AG04450 (cell line): ENCODE results near the gene CDK6. TPM values are rescaled to one million over a fixed set of nuclear protein-coding genes. Genes with fewer than 3 reads are reported as not detected.

Source experiments
- CTCF ChIA-PET: fragments of 300-600, 350-600 bp; formaldehyde crosslinking; extraction: SDS; loops from one replicate; lab custom pipeline; 2022; ENCODE audit warnings: antibody characterized with exemption, inconsistent platforms; lab: Charles Lee
- POLR2A ChIA-PET: fragments of 350-600 bp; formaldehyde crosslinking; extraction: SDS; loops from one replicate; lab custom pipeline; 2021; ENCODE audit warnings: antibody characterized with exemption, inconsistent platforms; lab: Yijun Ruan, JAX
- DNase-seq: peaks from one replicate; pipeline ENCODE4 v3.0.0-alpha.2; 2011; ENCODE audit warnings: low read depth, low spot score
- H3K27ac ChIP-seq: one replicate; pipeline ENCODE4 v1.5.1; 2012; ENCODE audit warnings: low read depth, low read length, control low read depth
- H3K27me3 ChIP-seq: one replicate; pipeline ENCODE4 v1.6.0; 2012; ENCODE audit warnings: low read length; ENCODE audit not compliant: control insufficient read depth, insufficient read depth
- H3K4me3 ChIP-seq: 2 replicates; pipeline ENCODE4 v1.5.1; 2011; ENCODE audit warnings: mild to moderate bottlenecking, low read depth, low read length, control low read depth
- H3K9me3 ChIP-seq: 2 replicates; pipeline ENCODE4 v1.5.1; 2012; ENCODE audit warnings: low read length; ENCODE audit not compliant: control insufficient read depth, insufficient read depth
- polyA plus RNA-seq: library from polyadenylated mRNA; depleted of rRNA; stranded (reverse); fragments of >200 nt; gene quantifications from 2 replicates; pipeline ENCODE4 v1.2.3, GENCODE V29; 2011
- TF ChIP-seq, protein P1 (sequence below): IDR thresholded peaks from 2 replicates; pipeline ENCODE4 v1.5.1; 2011; ENCODE audit warnings: low read depth, low read length, control low read depth, inconsistent platforms

CDK6 gene
- polyA plus RNA-seq, 1 experiment = 40.6 TPM

DNA sequence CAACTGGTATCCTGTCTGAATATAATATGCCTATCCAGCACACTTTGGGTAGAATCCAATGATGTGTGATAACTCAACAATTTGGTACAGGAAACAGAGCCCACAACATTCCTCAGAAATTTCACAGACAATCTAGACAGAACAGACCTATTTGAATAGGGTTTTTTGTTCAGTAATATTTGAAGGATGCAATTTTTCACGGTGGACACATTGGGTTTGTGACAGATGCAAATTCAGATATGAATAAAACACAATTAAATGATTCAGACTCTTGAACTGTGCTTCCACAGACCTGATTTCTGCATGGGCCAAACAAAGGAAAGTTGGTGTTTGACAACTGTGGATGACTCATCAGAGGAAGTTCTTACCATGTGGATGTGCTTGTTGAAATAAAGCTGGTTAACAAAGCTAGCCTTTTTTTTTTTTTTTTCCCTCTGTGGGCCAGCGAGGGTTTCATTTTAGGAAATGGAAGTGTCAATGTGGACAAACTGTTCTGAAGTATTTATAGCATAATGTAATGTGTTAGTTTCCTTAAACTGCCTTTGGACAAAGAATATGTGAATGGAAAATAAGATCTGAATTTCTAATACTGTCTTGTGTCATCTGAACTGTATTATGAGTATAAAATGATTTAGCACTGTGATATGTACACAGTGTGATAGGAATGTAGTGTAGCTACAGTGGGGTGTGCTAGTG lies 203.0 kb downstream of the CDK6 start:
- Histone ChIP-seq H3K27ac (peak overlapping the region; percentile 23), H3K27me3 (no peaks in the 10 kb centered on the region), H3K9me3 (no peaks in the 10 kb centered on the region), H3K4me3 (no peak overlapping the region; the same call in 1 of the 2 replicates)
- DNase-seq = peak; percentile 57
- CTCF ChIA-PET = interaction anchor here (0.6 to 4.3 kb wide), 6 partner anchors 12 to 374 kb away, joined by 3 to 25 read pairs (median 4); no protein-coding TSS in a partner anchor
- POLR2A ChIA-PET = interaction anchor here (0.5 kb wide), 1 partner anchor 1664 kb away, joined by 4 read pairs; no protein-coding TSS in a partner anchor
- TF ChIP-seq, protein P1, sequence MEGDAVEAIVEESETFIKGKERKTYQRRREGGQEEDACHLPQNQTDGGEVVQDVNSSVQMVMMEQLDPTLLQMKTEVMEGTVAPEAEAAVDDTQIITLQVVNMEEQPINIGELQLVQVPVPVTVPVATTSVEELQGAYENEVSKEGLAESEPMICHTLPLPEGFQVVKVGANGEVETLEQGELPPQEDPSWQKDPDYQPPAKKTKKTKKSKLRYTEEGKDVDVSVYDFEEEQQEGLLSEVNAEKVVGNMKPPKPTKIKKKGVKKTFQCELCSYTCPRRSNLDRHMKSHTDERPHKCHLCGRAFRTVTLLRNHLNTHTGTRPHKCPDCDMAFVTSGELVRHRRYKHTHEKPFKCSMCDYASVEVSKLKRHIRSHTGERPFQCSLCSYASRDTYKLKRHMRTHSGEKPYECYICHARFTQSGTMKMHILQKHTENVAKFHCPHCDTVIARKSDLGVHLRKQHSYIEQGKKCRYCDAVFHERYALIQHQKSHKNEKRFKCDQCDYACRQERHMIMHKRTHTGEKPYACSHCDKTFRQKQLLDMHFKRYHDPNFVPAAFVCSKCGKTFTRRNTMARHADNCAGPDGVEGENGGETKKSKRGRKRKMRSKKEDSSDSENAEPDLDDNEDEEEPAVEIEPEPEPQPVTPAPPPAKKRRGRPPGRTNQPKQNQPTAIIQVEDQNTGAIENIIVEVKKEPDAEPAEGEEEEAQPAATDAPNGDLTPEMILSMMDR = no peak

DNA sequence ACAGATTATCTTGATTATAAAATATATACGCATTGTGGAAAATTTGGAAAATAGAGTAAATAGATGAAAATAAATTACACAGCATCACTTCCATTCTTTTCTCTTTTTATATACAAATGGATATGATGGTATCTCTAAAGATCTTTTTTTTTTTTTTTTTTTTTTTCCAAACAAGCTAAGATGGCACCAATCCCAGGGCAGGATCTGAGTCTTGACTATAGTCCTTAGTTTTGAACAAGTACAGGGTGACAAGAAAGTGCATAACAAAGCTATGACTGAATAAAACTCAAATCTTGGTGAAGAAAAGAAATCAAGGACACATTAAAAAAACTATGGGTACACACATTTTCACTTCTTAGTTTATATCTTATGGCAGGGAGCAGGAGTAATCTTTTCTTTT lies 203.6 kb downstream of the CDK6 start:
- DNase-seq = no peak
- ChIA-PET POLR2A (no interaction called here), CTCF (interaction anchor here (0.6 to 4.3 kb wide), 6 partner anchors 12 to 374 kb away, joined by 3 to 25 read pairs (median 4); partner anchors contain the start of gene FAM133B)
- H3K4me3 ChIP-seq = no peak overlapping the region
- no peaks in the 10 kb centered on the region for H3K27me3 ChIP-seq
- H3K9me3 ChIP-seq = no peaks in the 10 kb centered on the region
- TF ChIP-seq, protein P1 = no peak
- peak overlapping the region; percentile 23 for H3K27ac ChIP-seq

DNA sequence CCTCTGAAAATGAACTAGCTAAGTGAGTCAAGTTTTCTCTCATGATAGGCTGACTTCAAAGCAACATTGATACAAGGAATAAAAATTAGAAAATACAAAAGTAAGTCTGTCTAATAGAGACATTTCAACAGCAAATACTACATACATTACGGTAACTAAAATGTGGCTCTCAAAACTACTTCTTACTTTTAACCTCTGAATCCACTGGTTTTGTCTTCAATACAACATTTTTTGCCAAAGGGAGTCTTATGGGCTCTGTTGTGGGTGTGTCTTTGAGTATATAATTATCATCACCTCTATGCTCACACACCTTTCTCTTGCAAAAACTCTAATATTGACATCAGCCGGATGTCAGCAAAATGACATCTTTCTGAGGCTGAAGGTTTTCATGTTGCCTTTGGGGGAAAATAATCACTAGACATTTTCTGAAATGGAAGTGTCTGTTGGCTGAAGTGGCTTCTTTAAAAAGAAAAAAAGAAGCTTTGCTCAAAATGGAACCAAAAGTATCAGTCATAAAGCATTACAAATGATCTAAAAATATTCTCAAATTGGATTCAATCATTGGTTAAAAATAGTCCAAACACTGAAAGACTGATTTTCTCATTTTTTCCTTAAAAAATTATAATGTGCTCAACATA lies 204.4 kb downstream of the CDK6 start:
- CTCF ChIA-PET = interaction anchor here (0.9 to 4.3 kb wide), 2 partner anchors 11 to 42 kb away, joined by 4 to 25 read pairs; partner anchors contain the start of gene FAM133B
- POLR2A ChIA-PET = no interaction called here

DNA sequence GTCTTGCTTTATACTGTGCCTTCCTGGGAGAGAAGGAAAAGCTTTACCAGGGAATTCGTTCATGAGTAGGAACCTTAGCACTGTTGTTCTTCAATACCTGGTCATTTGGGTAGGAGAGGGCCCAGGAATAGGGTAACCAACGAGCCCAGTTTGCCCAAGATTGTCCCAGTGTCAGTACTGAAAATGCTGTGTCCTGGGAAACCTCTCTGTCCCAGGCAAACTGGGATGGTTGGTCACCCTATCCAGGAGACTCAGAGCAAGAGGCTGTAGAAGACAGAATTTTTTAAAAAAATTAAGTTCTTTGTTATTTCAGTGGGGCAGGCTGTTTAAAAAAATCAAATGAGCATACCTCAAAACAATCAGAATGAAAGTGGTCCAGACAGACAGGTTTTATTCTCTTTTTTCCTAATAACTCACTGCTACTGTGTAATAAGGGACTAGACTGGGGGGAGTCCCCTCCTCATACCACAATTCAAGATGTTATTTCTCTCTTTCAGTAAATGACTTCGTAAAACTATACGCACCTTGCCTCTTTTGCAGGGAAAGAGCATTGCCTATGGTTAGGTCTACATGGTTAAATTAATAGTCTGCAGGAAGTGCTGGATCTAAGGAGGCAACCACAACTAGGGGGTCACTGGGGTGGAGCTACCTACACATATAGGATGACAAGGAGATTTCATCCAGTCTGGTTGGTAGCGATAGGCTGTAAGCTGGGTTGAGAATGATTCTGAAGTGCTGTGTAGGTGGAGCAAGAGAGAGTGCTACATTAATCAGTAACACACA lies 205.1 kb downstream of the CDK6 start:
- TF ChIP-seq, protein P1 = no peak
- H3K9me3 ChIP-seq = no peaks in the 10 kb centered on the region
- CTCF ChIA-PET = interaction anchor here (4.3 kb wide), 1 partner anchor 11 kb away, joined by 25 read pairs; no protein-coding TSS in a partner anchor
- no peak overlapping the region for H3K27ac ChIP-seq
- POLR2A ChIA-PET = no interaction called here
- H3K27me3 ChIP-seq = no peaks in the 10 kb centered on the region
- no peak overlapping the region for H3K4me3 ChIP-seq
- DNase-seq = no peak

More for the DNA sequence above, 204.4 kb downstream of the CDK6 start:
- Histone ChIP-seq H3K27me3 (no peaks in the 10 kb centered on the region), H3K9me3 (no peaks in the 10 kb centered on the region), H3K4me3 (no peak overlapping the region), H3K27ac (no peak overlapping the region)
- TF ChIP-seq, protein P1 = no peak
- no peak for DNase-seq
